ENCODE data around the gene FAM83D. TPM values are rescaled to one million over a fixed set of nuclear protein-coding genes. Genes with fewer than 3 reads are reported as not detected.

The FAM83D gene
- total RNA-seq, 2 experiments from 2014 or later: 1.8 to 1.9 TPM

DNA sequence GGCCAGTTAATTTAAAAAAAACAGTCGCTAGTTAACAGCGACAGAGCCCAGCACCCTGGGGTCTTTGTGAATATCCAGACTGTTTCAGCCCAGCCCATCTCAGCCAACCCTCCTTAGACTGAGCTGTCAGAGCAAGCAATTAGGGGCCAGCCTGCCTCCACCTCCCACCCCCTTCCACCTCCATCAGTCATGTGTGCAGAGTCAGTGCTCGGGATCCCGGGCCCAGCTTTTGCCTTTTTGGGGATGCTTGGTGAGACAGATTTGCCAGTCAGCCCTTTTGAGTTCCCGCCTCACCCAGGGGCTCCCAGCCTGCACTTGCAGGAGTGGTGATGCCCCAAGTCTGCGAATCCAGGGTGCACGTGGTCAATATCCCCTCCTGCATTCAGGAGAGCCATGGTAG, 6.5 kb upstream of the FAM83D start:
- CTCF ChIA-PET: no interaction called here
- TF ChIP-seq, protein P1, sequence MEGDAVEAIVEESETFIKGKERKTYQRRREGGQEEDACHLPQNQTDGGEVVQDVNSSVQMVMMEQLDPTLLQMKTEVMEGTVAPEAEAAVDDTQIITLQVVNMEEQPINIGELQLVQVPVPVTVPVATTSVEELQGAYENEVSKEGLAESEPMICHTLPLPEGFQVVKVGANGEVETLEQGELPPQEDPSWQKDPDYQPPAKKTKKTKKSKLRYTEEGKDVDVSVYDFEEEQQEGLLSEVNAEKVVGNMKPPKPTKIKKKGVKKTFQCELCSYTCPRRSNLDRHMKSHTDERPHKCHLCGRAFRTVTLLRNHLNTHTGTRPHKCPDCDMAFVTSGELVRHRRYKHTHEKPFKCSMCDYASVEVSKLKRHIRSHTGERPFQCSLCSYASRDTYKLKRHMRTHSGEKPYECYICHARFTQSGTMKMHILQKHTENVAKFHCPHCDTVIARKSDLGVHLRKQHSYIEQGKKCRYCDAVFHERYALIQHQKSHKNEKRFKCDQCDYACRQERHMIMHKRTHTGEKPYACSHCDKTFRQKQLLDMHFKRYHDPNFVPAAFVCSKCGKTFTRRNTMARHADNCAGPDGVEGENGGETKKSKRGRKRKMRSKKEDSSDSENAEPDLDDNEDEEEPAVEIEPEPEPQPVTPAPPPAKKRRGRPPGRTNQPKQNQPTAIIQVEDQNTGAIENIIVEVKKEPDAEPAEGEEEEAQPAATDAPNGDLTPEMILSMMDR (IDR thresholded peaks at IDR 0.05): no peak
- DNase-seq (no peak), ATAC-seq (ENCODE audit: poor library complexity) (no peak)
- POLR2A ChIA-PET: no interaction called here
- Mint-ChIP-seq H3K27ac (no peak overlapping the region), H3K27me3 (no peaks in the 10 kb centered on the region), H3K4me3 (no peak overlapping the region), H3K36me3 (ENCODE audit: low read depth) (peaks cover 61% of the 10 kb centered on the region), H3K4me1 (ENCODE audit: low read depth) (no peaks in the 10 kb centered on the region), H3K9me3 (no peaks in the 10 kb centered on the region)
- Histone ChIP-seq H3K27me3 (ENCODE audit: control insufficient read depth in 1 of 2, insufficient read depth in 2 of 2, low read length in 2 of 2) (no peaks in the 10 kb centered on the region), H3K36me3 (ENCODE audit: insufficient read depth, low read length) (peaks cover 56% of the 10 kb centered on the region), H3K27ac (ENCODE audit: low read depth in 1 of 2, low read length in 2 of 2) (no peak overlapping the region), H3K9me3 (ENCODE audit: control insufficient read depth in 1 of 2, insufficient read depth in 1 of 2, low read length in 2 of 2) (no peaks in the 10 kb centered on the region), H3K4me3 (ENCODE audit: low read length) (no peak overlapping the region), H3K4me1 (ENCODE audit: insufficient read depth, low read length) (no peaks in the 10 kb centered on the region)
- intact Hi-C loops (cut with DNase I, micrococcal nuclease): no loop called here

DNA sequence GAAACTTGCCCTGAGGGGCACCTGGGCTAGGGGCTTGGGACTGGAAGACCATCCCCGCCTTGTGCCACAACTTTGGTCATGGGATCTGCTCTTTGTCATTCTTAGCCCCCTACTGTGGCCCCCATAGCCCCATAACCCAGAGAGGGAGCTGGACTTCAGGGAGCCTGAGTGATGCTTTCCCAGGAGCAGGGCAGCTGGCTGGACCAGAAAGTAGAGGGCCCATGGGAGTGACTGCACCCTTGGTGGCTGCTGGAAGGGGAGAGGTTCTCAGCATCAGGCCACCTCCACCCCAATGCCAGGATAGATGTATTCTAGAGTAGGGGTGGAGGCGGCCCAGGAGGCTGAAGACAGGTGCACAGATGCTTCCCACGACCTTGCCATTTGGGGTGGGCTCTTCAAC, 5.8 kb upstream of the FAM83D start:
- intact Hi-C loops (cut with DNase I, micrococcal nuclease): no loop called here
- Histone ChIP-seq H3K4me1 (ENCODE audit: insufficient read depth, low read length) (no peaks in the 10 kb centered on the region), H3K27me3 (ENCODE audit: control insufficient read depth in 1 of 2, insufficient read depth in 2 of 2, low read length in 2 of 2) (no peaks in the 10 kb centered on the region), H3K9me3 (ENCODE audit: control insufficient read depth in 1 of 2, insufficient read depth in 1 of 2, low read length in 2 of 2) (no peaks in the 10 kb centered on the region), H3K36me3 (ENCODE audit: insufficient read depth, low read length) (peaks cover 49% of the 10 kb centered on the region), H3K27ac (ENCODE audit: low read depth in 1 of 2, low read length in 2 of 2) (no peak overlapping the region), H3K4me3 (ENCODE audit: low read length) (no peak overlapping the region)
- Mint-ChIP-seq H3K4me1 (ENCODE audit: low read depth) (peaks cover 5% of the 10 kb centered on the region), H3K36me3 (ENCODE audit: low read depth) (peaks cover 53% of the 10 kb centered on the region), H3K4me3 (no peak overlapping the region), H3K9me3 (no peaks in the 10 kb centered on the region), H3K27me3 (no peaks in the 10 kb centered on the region), H3K27ac (no peak overlapping the region)
- DNase-seq (no peak), ATAC-seq (ENCODE audit: poor library complexity) (no peak)
- ChIA-PET POLR2A (no interaction called here), CTCF (no interaction called here)
- TF ChIP-seq, protein P1 (IDR thresholded peaks at IDR 0.05): no peak

DNA sequence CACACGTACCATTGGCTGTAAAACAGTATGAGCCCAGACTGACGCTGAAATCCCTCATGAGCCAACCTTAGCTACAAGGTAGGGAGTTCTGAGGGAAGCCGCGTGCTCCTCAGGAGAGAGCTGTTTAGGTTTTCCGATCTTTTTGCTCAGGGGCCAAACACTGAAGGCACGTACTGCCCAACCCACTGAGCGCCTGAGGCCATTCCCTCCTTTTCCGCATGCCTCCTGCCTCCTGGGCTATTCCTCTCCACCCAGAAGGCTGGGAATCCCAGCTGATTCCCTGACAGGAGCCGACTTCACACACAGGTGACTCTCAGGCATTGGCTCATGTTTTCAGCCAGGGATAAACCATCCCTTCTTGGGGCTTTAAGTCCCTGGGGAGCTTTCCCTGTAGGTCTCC, 5.4 kb upstream of the FAM83D start:
- Histone ChIP-seq H3K4me1 (ENCODE audit: insufficient read depth, low read length) (peaks cover 3% of the 10 kb centered on the region), H3K27me3 (ENCODE audit: control insufficient read depth in 1 of 2, insufficient read depth in 2 of 2, low read length in 2 of 2) (no peaks in the 10 kb centered on the region), H3K36me3 (ENCODE audit: insufficient read depth, low read length) (peaks cover 45% of the 10 kb centered on the region), H3K4me3 (ENCODE audit: low read length) (no peak overlapping the region), H3K27ac (ENCODE audit: low read depth in 1 of 2, low read length in 2 of 2) (no peak overlapping the region), H3K9me3 (ENCODE audit: control insufficient read depth in 1 of 2, insufficient read depth in 1 of 2, low read length in 2 of 2) (no peaks in the 10 kb centered on the region)
- Mint-ChIP-seq H3K27ac (no peak overlapping the region), H3K27me3 (no peaks in the 10 kb centered on the region), H3K36me3 (ENCODE audit: low read depth) (peaks cover 53% of the 10 kb centered on the region), H3K9me3 (no peaks in the 10 kb centered on the region), H3K4me3 (no peak overlapping the region), H3K4me1 (ENCODE audit: low read depth) (peaks cover 8% of the 10 kb centered on the region)
- ChIA-PET CTCF (no interaction called here), POLR2A (interaction anchor here (2.4 kb wide), 1 partner anchor 41 kb away, joined by 9 read pairs; the partner anchor contains the start of gene DHX35)
- intact Hi-C loops (cut with DNase I, micrococcal nuclease): no loop called here
- ATAC-seq (ENCODE audit: poor library complexity) (no peak), DNase-seq (no peak)
- TF ChIP-seq, protein P1 (IDR thresholded peaks at IDR 0.05): no peak
